Ishikawa (cell line): ENCODE data around the gene CIITA.

ENCODE experiments used
- CREB1 ChIP-seq: IDR thresholded peaks from 2 replicates; pipeline ENCODE4 v1.6.1; 2012; ENCODE audit warnings: low read depth
- YY1 ChIP-seq: IDR thresholded peaks from 2 replicates; pipeline ENCODE4 v1.6.1; 2012; ENCODE audit warnings: low read depth

DNA sequence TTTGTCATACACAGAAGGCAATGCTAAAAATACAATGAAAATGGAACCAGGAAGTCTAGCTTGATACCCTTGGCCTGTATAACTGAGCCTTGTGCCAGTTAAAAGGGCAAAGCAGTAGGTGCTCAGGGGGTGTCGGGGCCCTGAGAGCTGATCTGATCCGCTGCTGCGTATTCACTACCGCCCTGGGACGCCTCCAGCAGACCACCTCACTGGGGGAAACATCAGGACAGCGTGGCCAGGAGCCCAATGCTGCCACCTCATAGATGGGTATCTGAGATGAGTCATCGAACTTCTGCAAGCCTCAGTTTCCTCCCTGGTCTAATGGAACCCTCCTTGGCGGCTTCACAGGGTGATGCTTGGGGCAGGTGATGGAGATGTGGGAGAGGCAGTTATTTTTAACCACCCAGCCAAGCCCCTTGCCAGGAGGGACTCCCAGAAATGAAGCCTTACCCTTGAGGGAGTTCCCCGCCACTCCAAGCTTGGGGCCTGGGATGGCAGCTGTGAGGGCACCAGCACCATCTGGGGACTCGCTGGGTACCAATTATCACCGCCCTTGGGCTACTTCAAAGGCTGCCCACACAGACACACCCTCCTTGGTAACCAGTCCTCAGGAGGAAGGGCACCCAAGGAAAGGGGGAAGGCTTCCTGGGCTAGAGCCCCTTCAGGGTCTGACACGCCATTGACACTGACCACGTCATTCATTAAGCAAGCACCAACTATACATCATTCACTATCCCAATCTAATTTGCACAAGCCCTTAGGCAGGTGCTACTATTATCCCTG is 57.5 kb downstream of the CIITA start:
- TF ChIP-seq YY1 (no peak), CREB1 (no peak)
